Fibroblast of lung (primary cell): Measurements from ENCODE around the gene NCKAP5. TPM values are rescaled to one million over a fixed set of nuclear protein-coding genes. Genes with fewer than 3 reads are reported as not detected.

Experiments
- DNase-seq, 2 donors: peaks; one replicate each; pipeline versions ENCODE4 v3.0.0 to v3.0.0-alpha.2; 2010; ENCODE audit warnings: low read depth in 2 of 2
- H2AFZ ChIP-seq: 2 replicates; pipeline ENCODE4 v1.5.1; 2012; ENCODE audit warnings: low read length, control low read depth, inconsistent platforms
- H3K27ac ChIP-seq: 2 replicates; pipeline ENCODE4 v1.5.1; 2011; ENCODE audit warnings: low read length, control low read depth; ENCODE audit not compliant: insufficient read depth
- H3K27me3 ChIP-seq: 2 replicates; pipeline ENCODE4 v1.5.1; 2011; ENCODE audit warnings: mild to moderate bottlenecking, low read length; ENCODE audit not compliant: control insufficient read depth, insufficient read depth
- H3K36me3 ChIP-seq: 2 replicates; pipeline ENCODE4 v1.5.1; 2011; ENCODE audit warnings: low read length; ENCODE audit not compliant: control insufficient read depth, insufficient read depth
- H3K4me1 ChIP-seq: 2 replicates; pipeline ENCODE4 v1.5.1; 2011; ENCODE audit warnings: low read length; ENCODE audit not compliant: control insufficient read depth, insufficient read depth; ENCODE audit errors: extremely low read depth
- H3K4me2 ChIP-seq: 2 replicates; pipeline ENCODE4 v1.5.1; 2011; ENCODE audit warnings: low read length, control low read depth; ENCODE audit not compliant: insufficient read depth; ENCODE audit errors: extremely low read depth
- H3K4me3 ChIP-seq, 4 experiments: fragments of 200-600 bp in 1 of 4; sonication (generic) in 1 of 4; replicated peaks in 1 of 4; 2 replicates each; pipeline ENCODE4 v1.5.1; 2011 to 2016; ENCODE audit warnings: low read length in 4 of 4, low read depth in 3 of 4, mild to moderate bottlenecking in 3 of 4, control low read depth in 2 of 4, inconsistent platforms in 1 of 4, mixed read lengths in 1 of 4; ENCODE audit not compliant: insufficient read depth in 1 of 4; ENCODE audit errors: control extremely low read depth in 1 of 4
- H3K79me2 ChIP-seq: 2 replicates; pipeline ENCODE4 v1.5.1; 2012; ENCODE audit warnings: mild to moderate bottlenecking, low read length, inconsistent platforms; ENCODE audit not compliant: control insufficient read depth, insufficient read depth
- H3K9ac ChIP-seq: 2 replicates; pipeline ENCODE4 v1.5.1; 2011; ENCODE audit warnings: mild to moderate bottlenecking, low read length, control low read depth; ENCODE audit not compliant: insufficient read depth
- H3K9me3 ChIP-seq: 2 replicates; pipeline ENCODE4 v1.5.1; 2012; ENCODE audit warnings: low read depth, low read length; ENCODE audit not compliant: control insufficient read depth, insufficient read depth
- H4K20me1 ChIP-seq: 2 replicates; pipeline ENCODE4 v1.5.1; 2011; ENCODE audit warnings: low read length; ENCODE audit not compliant: control insufficient read depth, insufficient read depth; ENCODE audit errors: extremely low read depth
- CTCF ChIP-seq, 2 donors: IDR thresholded peaks in 1 of 2; conservative IDR thresholded peaks in 1 of 2; 1 replicate in 1 of 2; 2 replicates in 1 of 2; pipeline ENCODE4 v1.5.1; 2011 to 2012; ENCODE audit warnings: low read length in 2 of 2, control low read depth in 1 of 2, inconsistent platforms in 1 of 2, low read depth in 1 of 2, mild to moderate bottlenecking in 1 of 2
- EZH2 ChIP-seq: IDR thresholded peaks from 2 replicates; pipeline ENCODE4 v1.5.1; 2012; ENCODE audit warnings: low read length, control low read depth, mild to moderate bottlenecking; ENCODE audit errors: missing control alignments
- polyA plus RNA-seq, 2 donors: library from polyadenylated mRNA; depleted of rRNA in 1 of 2; stranded (reverse) in 1 of 2; unstranded in 1 of 2; fragments of >200 nt; gene quantifications; 2 replicates each; pipeline ENCODE4 v1.2.1, GENCODE V29; 2011 to 2012; ENCODE audit warnings: missing spikeins in 1 of 2
- total RNA-seq: library from RNA; depleted of rRNA; stranded (reverse); fragments of >200 nt; gene quantifications from 2 replicates; pipeline ENCODE4 v1.2.1, GENCODE V29; 2014

Gene NCKAP5
- total and polyA plus RNA-seq, 2 donors (not counting 1 experiment from before 2014, with no cell fraction given) = 2.6 to 6.2 TPM

GRCh38 chr2:132772340-132772739 lies 795.9 kb downstream of the NCKAP5 start:
- DNase-seq = no peak
- H3K27me3 ChIP-seq = no peaks in the 10 kb centered on the region
- H2AFZ ChIP-seq = no peak overlapping the region
- H3K9me3 ChIP-seq = no peaks in the 10 kb centered on the region
- no peaks in the 10 kb centered on the region for H3K36me3 ChIP-seq
- no peaks in the 10 kb centered on the region for H4K20me1 ChIP-seq
- no peak overlapping the region for H3K4me3 ChIP-seq
- H3K4me2 ChIP-seq = no peak overlapping the region
- H3K27ac ChIP-seq = no peak overlapping the region
- H3K4me1 ChIP-seq = no peaks in the 10 kb centered on the region
- H3K79me2 ChIP-seq = no peaks in the 10 kb centered on the region
- no peak overlapping the region for H3K9ac ChIP-seq
- TF ChIP-seq EZH2 = no peak
- TF ChIP-seq CTCF (conservative IDR thresholded peaks at IDR 0.05 in 1 of 2, IDR thresholded peaks at IDR 0.05 in 1 of 2; ENCODE audit: low read depth in 1 of 2, low read length in 2 of 2) = no peak

GRCh38 chr2:132766573-132766972 lies 801.7 kb downstream of the NCKAP5 start:
- H3K36me3 ChIP-seq = no peaks in the 10 kb centered on the region
- no peaks in the 10 kb centered on the region for H4K20me1 ChIP-seq
- no peak overlapping the region for H2AFZ ChIP-seq
- TF ChIP-seq CTCF (conservative IDR thresholded peaks at IDR 0.05 in 1 of 2, IDR thresholded peaks at IDR 0.05 in 1 of 2; ENCODE audit: low read depth in 1 of 2, low read length in 2 of 2) = no peak
- no peak for TF ChIP-seq EZH2
- no peaks in the 10 kb centered on the region for H3K4me1 ChIP-seq
- no peaks in the 10 kb centered on the region for H3K9me3 ChIP-seq
- no peaks in the 10 kb centered on the region for H3K27me3 ChIP-seq
- H3K4me2 ChIP-seq = no peak overlapping the region
- no peak overlapping the region for H3K27ac ChIP-seq
- DNase-seq = no peak
- no peaks in the 10 kb centered on the region for H3K79me2 ChIP-seq
- no peak overlapping the region for H3K9ac ChIP-seq
- no peak overlapping the region for H3K4me3 ChIP-seq

- Histone ChIP-seq H3K4me3 (no peak overlapping the region), H3K27me3 (no peaks in the 10 kb centered on the region), H3K36me3 (no peaks in the 10 kb centered on the region), H2AFZ (no peak overlapping the region), H3K4me2 (no peak overlapping the region), H3K4me1 (no peaks in the 10 kb centered on the region), H3K79me2 (no peaks in the 10 kb centered on the region), H4K20me1 (no peaks in the 10 kb centered on the region), H3K9ac (no peak overlapping the region), H3K9me3 (no peaks in the 10 kb centered on the region), H3K27ac (no peak overlapping the region)
- no peak for DNase-seq
- TF ChIP-seq EZH2 = no peak
Observed at GRCh38 chr2:132761437-132761836, 806.8 kb downstream of the NCKAP5 start.
